ENCODE data around the gene CRTC1.
"Not testable (repeated sequence)": the region's sequence is repeated elsewhere in the genome, so short reads cannot be mapped to it uniquely, and the experiment has no call there.

CRTC1 gene

DNA sequence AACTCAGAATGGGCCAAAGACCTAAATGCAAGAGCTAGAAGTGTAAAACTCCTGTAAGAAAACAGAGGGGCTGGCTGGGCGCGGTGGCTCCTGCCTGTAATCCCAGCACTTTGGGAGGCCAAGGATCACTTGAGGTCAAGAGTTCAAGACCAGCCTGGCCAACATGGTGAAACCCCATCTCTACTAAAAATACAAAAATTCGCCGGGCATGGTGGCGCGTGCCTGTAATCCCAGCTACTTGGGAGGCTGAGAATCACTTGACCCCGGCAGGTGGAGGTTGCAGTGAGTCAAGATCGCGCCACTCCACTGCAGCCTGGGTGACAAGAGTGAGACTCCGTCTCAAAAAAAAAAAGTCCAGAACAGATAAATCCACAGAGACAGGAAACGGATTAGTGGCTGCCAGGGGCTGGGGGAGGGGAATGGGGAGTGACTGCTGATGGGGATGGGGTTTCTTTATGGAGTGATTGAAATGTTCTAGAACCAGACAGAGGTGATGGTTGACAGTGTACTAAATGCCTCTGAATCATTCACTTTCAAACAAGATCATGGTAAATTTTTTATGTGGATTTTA is 50.4 kb downstream of the CRTC1 start:
- DNase-seq, result not testable (repeated sequence)

DNA sequence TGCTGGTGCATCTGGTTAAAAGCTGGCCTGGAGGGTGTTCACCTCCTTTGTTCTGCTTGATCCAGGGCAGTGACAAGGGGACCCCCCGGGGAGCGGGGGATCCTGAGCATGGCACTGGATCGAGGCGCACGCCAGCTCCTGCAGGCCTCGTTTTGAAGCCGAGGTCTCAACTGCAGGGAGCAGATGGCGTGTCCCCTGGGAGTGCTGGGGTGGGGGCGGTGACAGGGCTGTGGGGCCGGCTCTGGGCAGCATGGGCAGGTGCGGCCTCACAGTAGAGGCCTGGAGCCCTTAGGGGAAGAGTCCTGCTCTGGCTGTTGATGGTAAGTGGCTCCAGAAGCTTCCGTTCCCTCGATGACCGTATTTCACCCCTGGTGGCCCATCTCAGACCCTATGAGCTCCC is 51.8 kb downstream of the CRTC1 start:
- DNase-seq, result no peak

DNA sequence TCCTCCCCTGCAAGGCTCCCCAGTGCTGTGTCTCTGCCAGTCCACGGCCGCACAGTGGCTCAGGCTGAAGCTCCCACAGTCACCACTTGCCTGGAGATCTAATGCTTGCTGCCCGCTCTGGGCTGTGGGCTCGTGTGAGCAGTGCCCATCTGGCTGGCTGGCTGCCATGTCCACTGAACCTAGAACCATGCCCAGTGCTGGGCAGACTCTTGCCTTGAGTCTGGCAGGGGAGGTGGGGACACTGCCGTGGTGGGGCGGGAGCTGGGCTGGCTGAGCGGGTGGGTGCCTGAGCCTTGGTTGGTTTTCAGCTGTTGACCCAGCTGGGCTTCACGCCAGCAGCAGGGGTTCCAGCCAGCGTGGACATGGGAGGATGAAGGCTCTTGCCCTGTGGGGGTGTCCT is 52.3 kb downstream of the CRTC1 start:
- DNase-seq, result no peak

DNA sequence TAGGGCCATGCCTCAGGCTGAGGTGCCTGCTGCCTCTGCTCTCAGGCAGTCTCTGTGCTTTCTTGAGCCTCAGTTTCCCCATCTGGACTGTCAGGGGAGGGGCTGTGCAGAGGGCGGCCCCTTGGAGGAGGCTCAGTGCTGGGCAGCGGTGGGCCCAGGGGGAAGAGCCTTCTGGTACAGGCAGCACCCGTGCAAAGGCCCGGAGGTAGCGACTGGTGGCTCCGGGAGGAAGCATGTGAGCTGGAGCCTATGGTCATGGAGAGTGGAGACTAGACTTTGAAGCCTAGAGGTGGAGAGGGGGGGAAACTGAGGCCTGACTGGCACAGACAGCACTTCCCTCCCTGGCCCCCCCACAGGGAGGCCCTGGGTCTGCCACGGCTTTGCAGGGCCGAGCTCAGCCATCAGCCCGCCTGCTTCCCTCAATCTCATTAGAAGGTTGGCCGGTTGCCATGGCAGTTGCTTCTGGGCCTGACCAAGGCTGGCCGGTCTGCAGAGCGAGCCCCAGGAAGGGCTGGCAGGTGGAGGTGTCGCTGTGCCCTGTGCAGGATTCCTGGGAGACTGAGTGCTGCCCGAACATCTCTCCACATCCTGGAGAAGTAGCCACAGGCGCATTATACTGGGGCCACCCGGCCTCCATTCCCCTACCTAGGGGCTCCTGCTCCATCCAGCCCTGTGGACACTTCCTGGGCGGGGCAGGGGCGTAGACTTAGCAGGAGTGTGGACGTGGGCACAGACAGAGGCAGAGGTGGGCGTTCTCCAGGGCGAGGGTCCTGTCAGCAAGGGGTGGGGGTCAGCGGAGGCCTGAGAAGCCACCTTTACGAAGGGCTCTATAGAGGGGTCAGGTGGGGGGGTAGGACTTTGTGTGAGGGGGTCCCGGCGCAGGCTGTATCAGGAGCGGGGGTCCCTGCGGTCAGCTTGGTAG is 53.2 kb downstream of the CRTC1 start:
- DNase-seq, result no peak

DNA sequence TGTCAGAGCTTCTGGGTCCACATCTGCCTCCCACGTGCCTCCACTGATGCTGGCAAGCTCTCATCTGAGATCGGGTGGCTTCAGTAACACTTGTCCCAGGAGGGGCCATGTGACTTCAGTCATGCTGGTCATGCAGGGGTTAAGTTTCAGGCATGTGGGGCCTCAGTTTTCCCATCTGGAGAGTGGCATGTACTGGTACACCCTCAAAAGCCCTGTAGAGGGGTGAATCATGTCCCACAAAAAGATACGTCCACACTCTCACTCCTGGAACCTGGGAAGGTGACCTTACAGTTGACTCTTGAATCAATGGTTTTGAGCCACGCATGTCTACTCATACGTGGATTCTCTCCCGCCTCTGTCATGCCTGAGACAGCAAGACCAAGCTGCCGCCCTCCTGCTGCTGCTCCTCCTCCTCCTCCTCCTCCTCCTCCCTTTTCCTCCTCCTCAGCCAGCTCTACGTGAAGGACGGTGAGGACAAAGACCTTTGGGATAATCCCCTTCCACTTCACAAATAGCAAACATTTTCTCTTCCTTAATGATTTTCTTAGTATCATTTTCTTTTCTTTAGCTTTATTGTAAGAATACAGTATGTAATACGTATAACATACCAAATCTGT is 54.0 kb downstream of the CRTC1 start:
- DNase-seq, result no peak

DNA sequence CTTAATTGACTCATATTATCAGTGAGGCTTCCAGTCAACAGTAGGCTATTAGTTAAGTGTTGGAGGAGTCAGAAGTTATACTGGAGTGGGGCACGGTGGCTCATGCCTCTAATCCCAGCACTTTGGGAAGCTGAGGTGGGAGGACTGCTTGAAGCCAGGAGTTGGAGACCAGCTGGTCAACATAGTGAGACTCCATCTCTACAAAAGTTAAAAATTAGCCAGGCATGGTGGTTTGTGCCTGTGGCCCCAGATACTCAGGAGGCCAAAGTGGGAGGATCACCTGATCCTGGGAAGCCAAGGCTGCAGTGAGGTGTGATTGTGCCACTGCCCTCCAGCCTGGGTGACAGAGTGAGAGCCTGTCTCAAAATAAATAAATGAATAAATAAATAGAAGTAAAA is 54.5 kb downstream of the CRTC1 start:
- no peak for DNase-seq

DNA sequence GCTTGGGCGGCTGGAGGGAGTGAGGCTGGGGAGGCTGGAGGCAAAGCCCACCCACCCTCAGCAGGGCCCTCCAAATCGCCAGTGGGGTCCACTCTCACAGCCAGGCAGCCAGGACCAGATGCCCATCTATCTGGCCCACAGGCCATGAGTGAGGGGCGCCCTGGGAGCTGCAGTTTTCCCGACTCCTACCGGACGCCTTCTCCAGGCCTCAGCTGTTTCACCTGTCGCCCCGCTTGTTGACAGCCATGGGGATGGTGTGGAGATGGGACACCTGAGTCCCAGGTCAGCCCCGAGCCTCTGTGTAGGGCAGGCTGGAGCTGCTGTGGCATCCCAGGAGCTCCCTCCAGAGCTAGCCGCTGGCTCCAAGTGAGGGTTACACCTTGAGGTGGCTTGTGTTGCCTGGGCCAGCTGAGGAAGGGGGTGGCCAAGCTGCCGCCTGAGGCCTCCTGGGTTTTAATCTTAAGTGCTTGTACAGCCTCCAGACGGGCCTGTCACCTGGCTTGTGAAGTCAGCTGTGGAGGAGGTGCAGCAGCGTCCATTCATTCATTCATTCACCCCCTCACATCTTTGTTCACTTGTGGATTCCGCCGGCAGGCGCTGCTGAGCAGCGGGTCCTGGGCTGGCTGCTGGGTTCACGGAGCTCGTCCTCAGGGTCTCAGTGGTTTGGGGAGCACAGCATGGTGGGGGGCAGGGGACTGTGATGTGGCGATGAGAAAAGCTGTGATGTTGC is 55.6 kb downstream of the CRTC1 start:
- DNase-seq, result no peak

DNA sequence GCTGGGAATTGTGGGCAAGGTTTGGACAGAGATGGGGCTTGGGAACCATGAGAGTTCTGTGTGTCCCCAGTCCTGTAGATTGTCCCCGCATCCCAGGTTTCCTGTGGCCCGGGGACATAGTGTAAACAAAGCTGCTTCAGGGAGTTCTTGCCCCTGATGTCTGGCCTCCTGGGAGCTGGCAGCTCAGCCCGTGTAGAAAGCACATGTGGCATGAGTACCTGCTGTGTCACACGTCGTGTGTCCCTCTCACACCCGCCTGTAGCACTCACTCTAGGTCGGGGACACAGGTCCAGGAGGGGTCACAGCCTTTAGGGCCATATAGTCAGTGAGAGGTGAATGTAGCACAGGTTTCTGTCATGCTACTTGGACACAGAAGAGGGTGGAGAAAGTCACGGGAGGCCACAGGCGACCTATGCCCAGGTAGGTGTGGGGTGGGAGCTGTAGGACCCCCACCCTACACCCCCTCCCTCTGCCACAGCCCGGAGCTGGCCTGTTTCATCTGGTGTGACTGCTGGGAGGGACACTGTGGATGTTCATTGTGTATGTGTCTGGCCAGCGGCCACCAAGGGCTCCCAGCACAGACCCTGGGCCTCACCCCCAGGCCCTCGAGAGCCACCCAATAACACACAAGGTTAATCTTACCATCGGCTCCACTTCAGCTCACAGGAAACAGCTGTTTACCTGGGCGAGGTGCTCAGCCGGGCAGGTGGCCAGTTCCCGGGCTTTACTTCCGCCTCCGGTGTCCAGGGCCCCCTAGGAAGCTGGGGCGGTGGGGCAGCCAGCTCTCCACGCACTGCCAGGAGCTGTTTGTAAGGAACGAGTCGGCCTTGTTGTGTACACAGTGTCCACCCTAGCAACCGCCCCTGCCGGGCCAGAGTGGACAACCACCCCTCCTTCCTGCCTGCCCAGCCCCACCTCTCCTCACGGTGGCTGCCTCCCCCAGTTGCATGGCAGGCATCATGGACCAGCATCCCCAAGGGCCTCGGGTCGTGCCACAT is 57.9 kb downstream of the CRTC1 start:
- no peak for DNase-seq

DNA sequence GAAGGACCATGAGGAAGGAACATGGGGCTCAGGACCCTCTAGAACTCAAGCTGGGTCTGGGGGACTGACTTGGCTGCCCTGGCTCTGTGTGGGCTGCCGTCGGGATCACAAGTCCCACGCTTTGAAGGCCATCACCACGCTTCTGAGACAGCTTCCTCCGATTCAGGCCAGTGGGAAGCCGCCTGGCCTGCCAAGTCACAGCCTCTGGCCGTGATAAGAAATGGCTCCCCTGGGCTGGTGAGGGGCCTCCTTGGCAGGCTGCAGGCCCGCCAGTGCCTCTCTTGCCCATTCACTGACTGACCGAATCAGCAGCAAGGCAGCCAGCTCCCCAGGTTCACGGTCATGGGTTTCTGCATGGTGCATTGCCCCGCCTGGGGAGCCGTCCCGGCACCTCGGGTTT is 58.8 kb downstream of the CRTC1 start:
- DNase-seq, result no peak

DNA sequence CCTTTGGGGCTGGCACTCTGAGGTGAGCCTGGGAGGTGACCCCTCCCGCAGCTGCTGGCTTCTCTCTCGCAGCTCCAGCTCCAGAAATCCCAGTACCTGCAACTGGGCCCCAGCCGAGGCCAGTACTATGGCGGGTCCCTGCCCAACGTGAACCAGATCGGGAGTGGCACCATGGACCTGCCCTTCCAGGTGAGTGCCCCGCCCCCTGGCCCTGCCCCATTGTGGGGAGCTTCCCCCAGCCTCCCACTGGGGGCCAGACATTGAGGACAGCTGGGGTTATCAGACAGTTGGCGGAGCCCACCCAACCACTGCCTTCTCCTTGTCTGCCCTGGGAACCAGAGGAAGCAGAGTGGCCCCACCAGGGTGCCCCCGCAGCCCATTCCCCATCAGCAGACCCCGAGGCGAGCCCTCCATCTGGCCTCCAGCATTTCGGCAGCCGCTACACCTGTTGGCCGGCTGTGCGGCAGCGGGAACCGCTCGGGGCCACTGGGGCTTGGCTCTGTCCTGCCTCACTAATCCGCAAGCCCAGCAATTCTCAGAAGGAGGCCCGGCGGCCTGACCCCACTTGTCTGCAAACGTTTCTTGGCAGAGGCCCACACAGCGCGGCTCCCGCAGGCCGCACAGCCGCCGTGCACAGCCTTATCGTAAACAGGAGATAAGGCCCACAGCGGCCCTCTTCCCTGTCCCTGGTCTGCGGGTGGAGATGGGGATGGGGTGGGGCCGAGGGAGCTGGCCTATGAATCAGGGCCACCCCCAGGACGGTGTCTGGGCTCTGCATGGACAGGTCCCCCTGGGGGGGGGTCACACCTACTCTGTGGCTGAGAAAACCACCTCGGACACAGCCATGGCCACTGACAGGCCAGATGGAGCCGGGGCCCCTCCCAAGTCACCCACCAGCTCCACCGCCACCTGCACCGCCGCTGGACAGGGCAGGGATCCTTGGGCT is 59.6 kb downstream of the CRTC1 start:
- no peak for DNase-seq

DNA sequence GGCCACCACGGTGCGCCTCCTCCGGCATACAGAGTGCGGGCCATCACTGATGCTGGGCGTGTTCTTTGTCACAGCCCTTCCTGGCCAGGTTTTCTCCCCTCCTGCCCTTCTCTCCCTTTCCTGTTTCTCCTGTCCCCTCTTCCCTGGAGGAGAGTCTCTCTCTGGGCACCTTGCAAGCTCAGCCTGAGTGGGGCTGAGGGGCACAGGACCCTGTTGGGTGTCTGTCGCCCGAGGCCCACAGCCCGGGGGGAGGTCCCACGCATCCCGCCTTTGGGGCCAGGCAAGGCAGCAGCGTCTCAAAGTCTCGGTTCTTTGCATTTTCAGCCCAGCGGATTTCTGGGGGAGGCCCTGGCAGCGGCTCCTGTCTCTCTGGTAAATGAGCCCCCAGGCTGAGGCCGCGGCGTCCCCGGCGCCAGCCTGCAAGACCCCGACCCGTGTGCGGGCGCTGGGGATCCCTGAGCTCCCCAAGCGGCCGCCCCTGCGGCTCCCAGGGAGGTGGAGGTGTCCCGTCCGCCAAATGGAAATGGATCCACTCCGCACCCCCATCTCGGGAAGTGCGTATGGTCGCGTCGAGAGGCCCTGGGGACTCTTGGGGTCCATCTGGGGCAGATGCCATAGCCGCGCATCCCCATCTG is 60.4 kb downstream of the CRTC1 start:
- no peak for DNase-seq

DNA sequence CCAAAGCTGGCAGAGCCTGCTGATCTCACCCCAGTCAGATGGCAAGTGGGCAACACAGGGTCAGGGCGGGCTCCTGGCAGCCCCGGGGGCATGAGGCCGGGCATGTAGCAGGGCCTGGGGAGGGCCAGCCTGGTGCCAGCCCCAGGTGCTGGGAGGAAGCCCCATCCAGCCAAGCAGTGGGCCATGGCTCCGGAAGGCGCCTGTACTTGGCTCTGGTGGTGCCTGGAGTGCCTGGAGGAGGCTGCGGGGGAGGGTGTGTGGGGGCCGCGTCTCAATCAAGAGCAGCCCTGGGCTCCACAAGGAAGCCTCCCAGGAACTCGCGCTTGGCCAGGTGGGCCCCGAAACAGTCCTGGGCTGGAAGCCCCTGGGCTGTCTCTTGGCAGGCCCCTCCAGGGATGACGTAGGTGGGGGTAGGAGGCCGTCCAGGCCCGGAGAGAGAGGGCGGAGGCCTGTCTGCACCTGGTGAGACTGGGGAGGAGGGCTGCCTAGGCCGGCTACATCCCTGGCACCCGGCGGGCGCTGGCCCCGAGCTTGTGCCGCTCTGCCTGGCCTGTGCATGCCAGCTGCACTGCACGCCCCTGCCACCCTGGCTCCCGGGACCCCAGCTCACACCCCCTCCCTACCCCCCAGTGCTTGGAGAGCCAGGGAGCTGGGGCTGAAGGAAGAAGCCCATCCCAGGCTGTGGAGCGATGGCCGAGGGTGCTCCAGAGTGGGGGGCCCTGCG is 61.7 kb downstream of the CRTC1 start:
- DNase-seq, result no peak

DNA sequence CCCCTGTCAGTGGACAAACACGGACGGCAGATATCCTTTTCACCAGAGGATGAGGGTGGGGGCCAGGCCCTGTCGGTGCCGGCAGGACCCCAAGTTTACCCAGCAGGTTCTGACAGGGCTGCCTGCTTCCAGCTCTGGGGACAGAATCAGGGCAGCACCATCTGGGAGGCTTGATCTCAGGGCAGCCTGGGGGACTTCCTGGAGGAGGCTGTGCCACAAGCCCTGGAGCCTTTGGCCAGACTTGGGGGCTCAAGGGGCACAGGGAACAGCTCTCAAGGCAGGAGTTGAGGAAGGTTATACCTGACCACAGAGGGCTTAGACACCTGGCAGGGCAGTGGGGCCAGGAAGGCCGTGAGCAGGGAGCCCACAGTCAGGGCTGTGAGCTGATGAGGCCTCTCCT is 62.5 kb downstream of the CRTC1 start:
- DNase-seq, result no peak

DNA sequence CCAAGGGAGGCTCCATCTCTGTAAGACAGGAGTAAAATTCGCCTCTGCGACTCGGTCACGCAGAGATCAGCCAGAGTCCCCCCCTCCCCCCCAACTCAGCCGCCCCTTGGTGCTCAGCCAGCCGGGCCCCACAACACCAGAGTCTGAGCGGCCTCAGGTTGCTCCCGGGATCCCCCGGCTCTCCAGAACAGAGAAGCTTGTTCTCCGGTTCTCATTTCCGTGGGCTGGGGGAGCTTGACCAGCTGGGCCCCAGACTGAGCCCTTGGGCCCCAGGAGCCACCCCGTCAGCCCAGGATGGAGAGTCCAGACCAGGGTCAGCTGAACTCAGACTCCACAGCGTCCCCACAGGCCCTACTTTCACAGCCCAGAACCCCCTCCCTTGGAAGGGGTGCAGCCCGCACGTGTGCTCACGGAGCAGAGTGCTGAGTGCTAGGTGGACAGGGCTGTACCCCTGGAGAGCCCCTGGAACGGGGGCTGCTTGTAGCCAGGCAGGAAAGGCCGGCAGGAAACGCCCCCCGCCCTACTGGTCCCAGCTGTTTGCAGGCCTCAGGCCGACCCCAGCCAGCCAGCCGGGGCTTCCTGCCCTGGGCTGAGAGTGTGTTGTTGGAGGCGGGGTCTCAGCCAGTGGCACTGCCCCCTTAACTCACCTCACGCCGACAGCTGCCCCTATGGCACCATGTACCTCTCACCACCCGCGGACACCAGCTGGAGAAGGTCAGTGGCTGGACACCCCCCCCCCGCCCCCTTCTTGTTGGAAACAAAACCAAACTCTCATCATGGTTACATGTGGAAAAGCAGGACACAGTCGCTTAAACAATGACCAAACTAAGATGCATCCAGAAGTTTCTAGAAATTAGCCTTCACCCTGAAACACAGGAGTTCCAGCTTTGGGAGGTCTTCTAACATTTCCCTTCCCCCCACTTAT is 63.2 kb downstream of the CRTC1 start:
- DNase-seq, result no peak

DNA sequence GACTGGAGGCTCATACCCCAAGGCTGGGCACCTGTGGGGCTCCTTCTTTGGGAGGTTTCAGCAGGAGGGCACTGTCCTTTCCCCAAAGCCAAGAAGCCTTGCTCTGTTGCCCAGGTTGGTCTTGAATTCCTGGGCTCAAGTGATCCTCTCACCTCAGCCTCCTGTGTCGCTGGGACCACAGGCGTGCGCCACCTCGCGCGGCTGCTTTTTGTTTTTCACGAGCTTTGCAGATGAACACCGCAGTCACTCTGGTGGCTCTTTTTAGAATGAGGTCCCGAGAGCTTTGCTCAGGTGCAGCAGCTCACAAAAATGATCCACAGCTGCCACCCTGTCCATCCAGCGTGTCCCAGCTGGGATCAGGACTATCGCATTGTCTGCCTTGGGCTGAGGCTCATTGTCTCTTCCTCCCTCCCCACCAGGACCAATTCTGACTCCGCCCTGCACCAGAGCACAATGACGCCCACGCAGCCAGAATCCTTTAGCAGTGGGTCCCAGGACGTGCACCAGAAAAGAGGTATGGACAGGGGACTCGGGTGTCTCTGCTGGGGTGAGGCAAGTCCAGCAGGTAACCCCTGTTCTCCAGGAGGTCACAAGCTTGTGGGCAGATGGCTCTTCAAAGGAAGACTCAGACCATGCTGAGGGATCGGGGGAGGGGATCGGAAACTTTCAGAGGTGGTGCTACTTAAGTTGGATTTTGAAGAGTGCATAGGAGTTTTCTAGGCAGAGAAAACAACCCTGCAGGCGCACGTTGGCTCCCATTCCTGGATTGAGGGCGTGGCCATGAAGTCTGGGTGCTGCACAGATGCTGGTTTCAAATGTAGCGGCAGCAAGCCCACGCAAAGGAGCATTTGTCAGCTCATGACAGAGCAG is 66.1 kb downstream of the CRTC1 start:
- no peak for DNase-seq

DNA sequence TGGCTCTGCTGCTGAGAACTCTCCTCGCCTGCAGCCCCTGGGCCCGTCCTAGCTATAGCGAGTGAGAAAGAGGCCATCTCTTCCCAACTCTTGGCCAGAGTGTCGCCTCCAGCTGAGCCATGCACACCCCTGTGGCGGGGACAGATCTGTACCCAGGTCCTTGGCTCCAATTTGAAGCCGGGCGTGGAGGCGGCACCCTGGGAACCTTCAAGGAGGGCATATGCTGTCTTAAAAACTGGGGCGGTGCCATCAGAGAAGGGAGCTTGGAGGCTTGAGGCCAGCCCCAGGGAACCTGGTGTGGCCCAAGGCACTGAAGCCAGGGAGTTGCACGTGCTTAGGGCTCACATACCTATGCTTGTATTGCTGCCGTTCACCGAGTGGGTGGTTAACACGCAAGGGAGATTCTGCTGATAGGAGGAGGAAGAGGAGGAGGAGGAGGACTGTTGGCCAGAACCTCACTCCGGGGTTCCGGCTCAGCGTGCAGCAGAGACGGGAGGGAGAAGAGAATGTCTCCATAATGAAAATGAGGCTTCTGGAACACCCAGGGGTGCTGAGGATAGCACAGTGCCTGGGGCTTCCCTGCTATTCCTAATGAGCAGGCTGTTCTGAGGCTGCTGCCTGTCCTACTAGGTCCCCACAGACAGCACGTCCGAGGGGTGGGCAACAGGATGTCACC is 67.0 kb downstream of the CRTC1 start:
- no peak for DNase-seq

DNA sequence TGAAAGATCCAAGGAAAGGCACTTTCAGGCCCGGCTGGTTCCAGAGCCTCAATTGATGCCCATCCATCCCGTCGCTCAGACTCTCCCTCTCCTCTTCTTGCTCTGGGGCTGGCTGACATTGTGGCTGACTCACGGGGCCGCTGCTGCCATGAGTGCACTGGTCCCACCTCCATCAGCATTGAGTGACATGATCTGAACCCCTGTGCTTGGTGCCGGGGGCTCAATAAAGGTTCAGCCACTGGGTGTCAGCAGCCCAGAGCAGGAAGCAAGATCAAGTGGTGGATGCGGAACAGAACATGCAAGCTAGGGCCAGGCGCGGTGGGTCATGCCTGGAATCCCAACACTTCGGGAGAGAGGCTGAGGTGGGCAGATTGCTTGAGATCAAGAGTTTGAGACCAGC is 68.1 kb downstream of the CRTC1 start:
- no peak for DNase-seq

Data from activated naive CD4-positive, alpha-beta T cell (primary cell).